ENCODE data around the gene ICOSLG.

The ICOSLG gene

GRCh38 chr21:44286716-44287632 lies 46.2 kb upstream of the ICOSLG start:
- no peaks in the 10 kb centered on the region for H3K27me3 ChIP-seq (ENCODE audit: insufficient read depth, low read length, poor library complexity)
- H3K4me1 ChIP-seq (ENCODE audit: insufficient read depth, low read length) = no peaks in the 10 kb centered on the region
- ATAC-seq (ENCODE audit: insufficient read depth, low read depth) = no peak

GRCh38 chr21:44286086-44286715 lies 45.5 kb upstream of the ICOSLG start:
- Histone ChIP-seq H3K4me1 (ENCODE audit: insufficient read depth, low read length) (no peaks in the 10 kb centered on the region), H2AFZ (ENCODE audit: low read depth, low read length) (no peak overlapping the region), H3K4me2 (ENCODE audit: insufficient read depth, low read length) (no peak overlapping the region), H3K27ac (ENCODE audit: low read length) (no peak overlapping the region), H4K20me1 (ENCODE audit: insufficient read depth, low read length) (peaks cover 4% of the 10 kb centered on the region; the same call in 1 of the 2 replicates), H3K9me3 (ENCODE audit: insufficient read depth, low read length, severe bottlenecking) (no peaks in the 10 kb centered on the region), H3K4me3 (ENCODE audit: low read depth in 1 of 2, low read length in 2 of 2) (no peak overlapping the region), H3K79me2 (ENCODE audit: insufficient read depth, low read length) (no peaks in the 10 kb centered on the region), H3K9ac (ENCODE audit: low read depth, low read length) (no peak overlapping the region), H3K36me3 (ENCODE audit: insufficient read depth, low read length) (no peaks in the 10 kb centered on the region), H3K27me3 (ENCODE audit: insufficient read depth, low read length, poor library complexity) (no peaks in the 10 kb centered on the region)
- DNase-seq = no peak
- TF ChIP-seq CTCF (IDR thresholded peaks at IDR 0.05; ENCODE audit: borderline replicate concordance, extremely low read depth, low read length, poor library complexity, severe bottlenecking) (no peak), EZH2 (IDR thresholded peaks at IDR 0.05; ENCODE audit: borderline replicate concordance, low read depth, low read length, severe bottlenecking) (no peak)
- ATAC-seq (ENCODE audit: insufficient read depth, low read depth) = no peak

More at GRCh38 chr21:44286716-44287632, 46.2 kb upstream of the ICOSLG start:
- Histone ChIP-seq H3K79me2 (ENCODE audit: insufficient read depth, low read length) (no peaks in the 10 kb centered on the region), H4K20me1 (ENCODE audit: insufficient read depth, low read length) (peaks cover 4% of the 10 kb centered on the region; the same call in 1 of the 2 replicates), H3K4me3 (ENCODE audit: low read depth in 1 of 2, low read length in 2 of 2) (no peak overlapping the region), H3K36me3 (ENCODE audit: insufficient read depth, low read length) (no peaks in the 10 kb centered on the region), H3K9me3 (ENCODE audit: insufficient read depth, low read length, severe bottlenecking) (no peaks in the 10 kb centered on the region), H3K27ac (ENCODE audit: low read length) (no peak overlapping the region), H3K9ac (ENCODE audit: low read depth, low read length) (no peak overlapping the region), H2AFZ (ENCODE audit: low read depth, low read length) (no peak overlapping the region), H3K4me2 (ENCODE audit: insufficient read depth, low read length) (no peak overlapping the region)
- TF ChIP-seq EZH2 (IDR thresholded peaks at IDR 0.05; ENCODE audit: borderline replicate concordance, low read depth, low read length, severe bottlenecking) = no peak
- no peak for TF ChIP-seq CTCF (IDR thresholded peaks at IDR 0.05; ENCODE audit: borderline replicate concordance, extremely low read depth, low read length, poor library complexity, severe bottlenecking)
- no peak for DNase-seq

GRCh38 chr21:44285138-44285992 lies 44.6 kb upstream of the ICOSLG start, which contains the start of gene AIRE:
AIRE (plus strand) TSS chr21:44285876; CDS start chr21:44286007, 131 bp downstream.
- Histone ChIP-seq H3K27me3 (ENCODE audit: insufficient read depth, low read length, poor library complexity) (no peaks in the 10 kb centered on the region), H3K9me3 (ENCODE audit: insufficient read depth, low read length, severe bottlenecking) (no peaks in the 10 kb centered on the region), H3K9ac (ENCODE audit: low read depth, low read length) (no peak within 1 kb of the TSS), H3K27ac (ENCODE audit: low read length) (no peak within 1 kb of the TSS), H3K36me3 (ENCODE audit: insufficient read depth, low read length) (no peaks in the 10 kb centered on the region), H2AFZ (ENCODE audit: low read depth, low read length) (no peak within 1 kb of the TSS), H3K4me2 (ENCODE audit: insufficient read depth, low read length) (no peak within 1 kb of the TSS), H3K4me3 (ENCODE audit: low read depth in 1 of 2, low read length in 2 of 2) (no peak within 1 kb of the TSS), H3K4me1 (ENCODE audit: insufficient read depth, low read length) (no peaks in the 10 kb centered on the region), H4K20me1 (ENCODE audit: insufficient read depth, low read length) (peaks cover 4% of the 10 kb centered on the region; the same call in 1 of the 2 replicates), H3K79me2 (ENCODE audit: insufficient read depth, low read length) (no peaks in the 10 kb centered on the region)
- no peak for DNase-seq
- ATAC-seq (ENCODE audit: insufficient read depth, low read depth) = no peak
- TF ChIP-seq CTCF (IDR thresholded peaks at IDR 0.05; ENCODE audit: borderline replicate concordance, extremely low read depth, low read length, poor library complexity, severe bottlenecking) (no peak), EZH2 (IDR thresholded peaks at IDR 0.05; ENCODE audit: borderline replicate concordance, low read depth, low read length, severe bottlenecking) (no peak)

Data from DND-41 (cell line).